Posterior vena cava (tissue), 2 donors: Measurements from ENCODE around the gene IBA57. TPM values are rescaled to one million over a fixed set of nuclear protein-coding genes. Genes with fewer than 3 reads are reported as not detected.

ENCODE experiments used
- DNase-seq: peaks from one replicate; pipeline ENCODE4 v3.0.0-alpha.2; 2020; ENCODE audit warnings: low spot score
- intact Hi-C, 2 donors: fragments of 100-400 bp; cut with DNase I; formaldehyde crosslinking; loops; one replicate each; pipeline versions ENCODE4 v1.14.1 to v1.14.2; 2022 to 2023
- total RNA-seq, 2 donors: library from RNA; stranded (reverse); fragmentation: NEBNext Ultra II Directional; extraction: Animal tissue kit (Norgen Biotek cat#: 25700); gene quantifications; one replicate each; pipeline ENCODE4 v1.2.1, GENCODE V29; 2021
- donor health status: DM: yes; HTN: yes; CAD: no.
- donor health status: DM: yes; HTN: yes; CAD: no.

The IBA57 gene
- total RNA-seq, 2 donors from 2014 or later = 7.4 to 7.8 TPM

GRCh38 chr1:228207381-228207810, 41.8 kb downstream of the IBA57 start:
- intact Hi-C loops = loop anchor here in 1 of 2 donors (10.0 kb wide), 1 partner anchor 1747 kb away; no protein-coding TSS in a partner anchor
- peak; percentile 72 for DNase-seq

DNA sequence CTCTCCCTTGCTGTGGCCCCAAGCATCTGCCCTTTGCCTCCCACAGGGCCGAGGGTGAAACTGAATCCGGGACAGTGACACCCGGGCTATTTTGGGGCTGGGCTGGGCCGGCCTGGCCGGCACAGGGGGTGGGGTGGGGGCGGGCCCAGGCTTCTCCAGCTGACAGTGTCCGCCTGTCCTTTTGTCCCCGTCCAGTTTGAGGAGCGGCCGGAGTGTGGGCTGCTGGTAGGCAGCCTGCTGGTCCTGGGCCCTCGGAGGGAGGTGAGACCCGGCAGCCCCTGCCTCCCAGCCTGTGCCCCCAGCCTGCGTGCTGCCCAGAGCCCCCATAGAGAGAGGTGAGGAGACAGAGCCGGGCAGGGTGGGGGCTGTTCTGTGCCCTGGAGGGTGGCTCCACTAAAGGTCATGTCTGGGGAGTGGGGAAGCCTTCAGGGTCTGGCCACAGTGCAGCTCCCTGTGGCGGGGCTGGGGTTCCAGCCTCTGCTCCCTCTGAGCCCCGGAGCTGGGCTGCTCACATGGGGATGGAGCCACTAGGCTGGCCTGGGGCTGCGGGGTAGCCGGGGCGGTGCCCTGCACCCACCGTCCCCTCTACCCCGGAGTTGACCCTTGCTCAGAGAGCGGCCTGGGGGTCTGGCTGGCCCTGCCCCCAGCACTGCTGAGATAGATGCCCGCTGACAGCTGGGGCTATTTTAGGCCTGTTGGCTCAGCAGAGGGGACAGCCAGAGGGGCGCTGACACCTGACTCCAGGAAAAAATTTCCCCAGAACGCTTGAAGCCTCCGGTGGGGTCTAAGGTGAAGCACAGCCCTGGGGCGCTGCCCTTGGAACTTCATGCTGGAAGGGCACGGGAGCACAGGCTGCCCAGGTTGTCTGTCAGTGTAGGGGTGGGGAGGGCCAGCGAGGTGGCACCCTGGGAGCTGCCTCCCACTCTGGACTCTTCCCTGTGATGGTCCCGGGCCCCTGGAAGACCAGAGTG, 42.5 kb downstream of the IBA57 start, which contains the start of gene OBSCN:
TSS of gene OBSCN (plus strand) at position 194 of the 971 bp plus-strand sequence. CDS start 3,740 bp downstream, outside the sequence.
- intact Hi-C loops = loop anchor here in 1 of 2 donors (10.0 kb wide), 1 partner anchor 1747 kb away; no protein-coding TSS in a partner anchor
- DNase-seq = peak; percentile 77

DNA sequence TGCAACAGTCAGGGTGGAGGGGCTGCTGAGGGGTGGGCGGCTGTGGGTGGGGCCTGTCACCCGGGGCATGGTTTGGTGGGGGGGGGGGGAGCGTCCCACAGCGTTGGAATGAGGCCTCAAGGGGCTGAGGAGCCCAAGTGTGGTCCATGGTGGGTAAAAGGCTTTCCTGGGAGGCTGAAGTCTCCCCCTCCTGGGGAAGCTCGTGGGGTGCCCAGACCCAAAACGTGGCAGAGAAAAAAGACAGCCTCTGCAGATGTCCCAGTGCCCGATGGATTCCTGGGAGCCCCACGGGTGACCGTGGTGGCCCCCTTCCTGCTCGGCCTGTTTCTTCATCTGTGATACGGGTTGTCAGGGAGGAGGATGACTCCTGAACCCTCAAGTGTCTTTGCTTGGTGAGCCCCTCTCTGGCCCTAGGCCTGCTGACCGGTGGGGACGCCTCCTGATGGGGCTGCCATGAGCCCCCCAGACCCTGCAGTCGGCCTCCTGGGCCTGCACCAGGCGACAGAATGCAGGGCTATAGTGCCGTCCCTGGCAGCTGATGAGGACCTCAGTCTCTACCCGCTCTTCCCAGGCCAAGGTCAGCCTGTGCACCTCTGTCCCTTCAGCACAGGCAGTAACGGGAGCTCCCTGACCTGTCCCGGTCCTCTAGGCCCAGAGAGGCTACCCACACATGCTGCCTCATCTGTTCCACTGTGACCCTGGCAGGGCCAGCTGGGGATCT, 43.4 kb downstream of the IBA57 start:
- intact Hi-C loops = loop anchor here in 1 of 2 donors (10.0 kb wide), 1 partner anchor 1746 kb away; no protein-coding TSS in a partner anchor
- peak; percentile 62 for DNase-seq

- intact Hi-C loops = loop anchor here in 1 of 2 donors (10.0 kb wide), 1 partner anchor 1745 kb away; no protein-coding TSS in a partner anchor
- no peak for DNase-seq
Observed at GRCh38 chr1:228209657-228210056, 44.1 kb downstream of the IBA57 start.

- DNase-seq = peak; percentile 63
- intact Hi-C loops = no loop called here
Observed at GRCh38 chr1:228210076-228210651, 44.6 kb downstream of the IBA57 start.

DNA sequence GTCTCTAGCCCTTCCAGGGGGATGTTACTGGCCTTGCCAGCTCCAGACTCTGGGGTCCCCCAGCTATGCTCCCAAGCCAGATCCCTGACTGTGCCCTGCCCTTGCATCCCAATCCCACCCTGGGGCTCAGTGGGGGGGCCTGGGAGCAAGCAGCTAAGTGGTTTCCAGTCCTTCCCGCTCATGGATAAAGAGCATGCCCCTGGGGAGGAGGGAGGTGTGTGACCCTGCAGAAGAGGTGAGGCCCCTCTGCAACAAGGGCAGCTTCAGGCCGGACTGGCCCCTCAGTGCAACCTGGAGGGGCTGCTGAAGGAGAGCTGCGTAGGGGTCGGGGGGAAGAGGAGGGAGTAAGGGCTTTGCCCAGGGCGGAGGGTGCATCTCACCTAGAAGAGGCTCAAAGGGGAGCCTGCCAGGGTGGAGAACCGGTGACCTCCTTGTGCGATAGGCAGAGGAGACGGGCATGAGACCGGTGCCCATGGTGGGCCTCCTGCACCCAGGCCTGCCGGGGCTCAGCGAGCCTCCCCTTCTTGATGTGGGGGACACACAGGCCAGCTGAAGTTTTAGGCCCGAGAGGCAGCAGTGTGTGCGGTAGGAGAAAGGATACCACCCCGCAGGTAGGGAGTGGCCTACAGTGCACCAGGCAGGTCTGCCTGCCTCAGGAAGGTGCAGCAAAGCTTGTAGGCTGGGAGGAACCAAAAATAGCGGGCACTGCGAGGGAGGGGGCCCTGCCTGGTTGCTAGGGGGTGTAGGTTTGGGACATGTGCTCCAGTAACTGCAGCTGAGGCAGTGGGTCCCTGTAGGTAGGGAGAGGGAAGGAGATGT, 45.3 kb downstream of the IBA57 start:
- no peak for DNase-seq
- intact Hi-C loops = no loop called here

DNA sequence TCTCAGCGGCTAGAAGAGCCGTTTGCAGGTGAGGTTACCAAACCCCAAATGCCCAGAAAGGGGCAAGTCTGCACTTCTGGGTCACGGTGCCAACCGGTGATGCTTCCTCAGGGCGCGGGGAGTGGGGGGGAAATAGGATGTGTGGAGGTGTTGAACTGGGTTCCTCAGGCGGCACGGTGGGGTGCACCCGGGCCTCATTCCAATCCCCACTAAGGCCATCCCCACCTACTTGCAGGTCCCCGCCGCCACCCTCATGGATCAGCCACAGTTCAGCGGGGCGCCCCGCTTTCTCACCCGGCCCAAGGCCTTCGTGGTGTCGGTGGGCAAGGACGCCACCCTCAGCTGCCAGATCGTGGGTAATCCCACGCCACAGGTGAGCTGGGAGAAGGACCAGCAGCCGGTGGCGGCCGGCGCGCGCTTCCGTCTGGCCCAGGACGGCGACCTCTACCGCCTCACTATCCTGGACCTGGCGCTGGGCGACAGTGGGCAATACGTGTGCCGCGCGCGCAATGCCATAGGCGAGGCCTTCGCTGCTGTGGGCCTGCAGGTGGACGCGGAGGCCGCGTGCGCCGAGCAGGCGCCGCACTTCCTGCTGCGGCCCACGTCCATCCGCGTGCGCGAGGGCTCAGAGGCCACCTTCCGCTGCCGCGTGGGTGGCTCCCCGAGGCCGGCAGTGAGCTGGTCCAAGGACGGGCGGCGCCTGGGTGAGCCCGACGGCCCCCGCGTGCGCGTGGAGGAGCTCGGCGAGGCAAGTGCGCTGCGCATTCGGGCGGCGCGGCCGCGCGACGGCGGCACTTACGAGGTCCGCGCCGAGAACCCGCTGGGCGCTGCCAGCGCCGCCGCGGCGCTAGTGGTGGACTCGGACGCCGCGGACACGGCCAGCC, 46.2 kb downstream of the IBA57 start:
- DNase-seq = peak; percentile 73
- intact Hi-C loops = no loop called here

- intact Hi-C loops = no loop called here
- DNase-seq = no peak
Observed at GRCh38 chr1:228212415-228212965, 46.9 kb downstream of the IBA57 start.

- intact Hi-C loops = no loop called here
Observed at GRCh38 chr1:228212966-228213844, 47.6 kb downstream of the IBA57 start.

GRCh38 chr1:228213917-228214808, 48.6 kb downstream of the IBA57 start:
- intact Hi-C loops = no loop called here
- no peak for DNase-seq

More at GRCh38 chr1:228212966-228213844, 47.6 kb downstream of the IBA57 start:
- DNase-seq = peak; percentile 95

DNA sequence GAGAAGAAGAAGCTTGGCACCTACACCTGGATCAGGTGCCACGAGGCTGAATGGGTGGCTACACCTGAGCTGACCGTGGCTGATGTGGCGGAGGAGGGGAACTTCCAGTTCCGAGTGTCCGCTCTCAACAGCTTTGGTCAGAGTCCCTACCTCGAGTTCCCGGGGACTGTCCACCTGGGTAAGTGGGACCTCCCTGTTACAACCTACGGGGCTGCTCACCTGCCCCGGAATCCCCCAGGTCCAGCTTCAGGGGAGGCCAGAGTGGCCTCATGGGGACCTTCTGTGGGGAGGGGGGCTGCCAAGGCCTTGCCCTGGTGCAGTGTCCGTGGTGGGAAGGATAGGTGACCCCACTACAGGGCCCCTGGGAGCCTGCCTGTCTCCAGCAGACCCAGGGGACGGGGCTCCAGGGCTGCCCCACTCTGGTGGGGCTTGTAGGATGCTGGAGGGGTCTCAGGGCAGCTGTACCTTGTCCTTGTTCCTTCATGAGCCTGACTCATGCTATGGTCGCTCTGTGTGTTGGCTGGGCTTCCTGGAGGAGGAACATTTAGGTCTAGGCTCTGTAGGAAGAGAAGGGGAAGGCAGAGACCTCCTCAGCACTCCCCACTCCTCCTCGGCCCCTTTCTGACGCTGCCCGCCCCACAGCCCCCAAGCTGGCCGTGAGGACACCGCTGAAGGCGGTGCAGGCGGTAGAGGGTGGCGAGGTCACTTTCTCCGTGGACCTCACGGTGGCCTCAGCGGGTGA, 49.5 kb downstream of the IBA57 start:
- DNase-seq = no peak
- intact Hi-C loops = no loop called here

- intact Hi-C loops = no loop called here
- peak; percentile 72 for DNase-seq
Observed at GRCh38 chr1:228215663-228216116, 50.1 kb downstream of the IBA57 start.

- intact Hi-C loops = no loop called here
- peak; percentile 78 for DNase-seq
Observed at GRCh38 chr1:228216371-228217320, 51.0 kb downstream of the IBA57 start.
